NCI-H1105 treated with DMSO at 0.1 percent for 48 hours (cell line): ENCODE data around the gene SLC22A4.

Experiments used
- DNase-seq: peaks from one replicate; lab custom pipeline; 2025; lab: John Stamatoyannopoulos, UW

Gene SLC22A4

DNA sequence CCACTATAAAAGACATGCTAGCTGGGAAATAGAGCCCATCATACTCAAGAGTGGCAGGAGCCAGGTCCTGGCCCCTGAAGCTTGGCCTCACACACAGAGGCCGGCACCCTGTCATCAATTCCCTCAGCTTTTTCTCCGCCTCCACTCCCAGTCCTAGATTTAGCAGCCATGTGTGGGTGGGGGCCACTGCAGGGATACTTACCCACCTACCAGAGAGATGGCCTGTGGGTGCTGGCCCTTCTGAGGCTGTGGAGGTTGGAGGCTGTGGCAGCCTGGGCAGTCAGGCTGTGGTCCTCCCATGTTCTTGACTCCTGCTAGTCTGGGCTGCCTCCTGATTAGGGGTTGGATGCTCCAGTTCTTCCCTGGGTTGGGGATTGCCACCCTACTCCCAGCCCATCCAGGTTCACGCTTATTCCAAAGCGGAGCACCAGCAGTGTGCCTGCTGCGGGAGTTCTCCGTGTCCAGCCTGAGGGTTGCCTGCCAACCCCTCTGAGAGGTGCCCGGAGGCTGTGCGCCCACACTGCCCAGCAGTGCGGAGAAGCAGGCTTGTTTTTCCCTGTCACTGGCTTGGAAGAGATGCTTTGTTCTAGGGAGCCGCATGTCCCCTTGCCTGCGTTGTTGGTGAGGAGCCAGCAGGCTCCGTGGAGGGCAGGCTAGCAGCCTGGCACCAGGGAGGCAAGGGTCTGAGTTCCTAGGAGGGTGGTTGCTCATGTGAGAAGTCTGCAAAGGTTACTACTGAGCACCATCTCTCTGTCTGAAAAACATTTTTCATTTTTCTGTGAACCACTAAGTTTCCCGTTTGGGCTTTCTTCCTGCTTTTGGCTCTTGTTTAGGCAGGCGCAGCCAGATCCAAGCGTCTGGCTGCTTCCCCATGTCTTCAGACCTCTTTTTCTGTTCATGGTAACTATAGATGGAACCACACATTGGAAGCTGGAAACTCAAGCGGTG, 82.8 kb downstream of the SLC22A4 start:
- no peak for DNase-seq

DNA sequence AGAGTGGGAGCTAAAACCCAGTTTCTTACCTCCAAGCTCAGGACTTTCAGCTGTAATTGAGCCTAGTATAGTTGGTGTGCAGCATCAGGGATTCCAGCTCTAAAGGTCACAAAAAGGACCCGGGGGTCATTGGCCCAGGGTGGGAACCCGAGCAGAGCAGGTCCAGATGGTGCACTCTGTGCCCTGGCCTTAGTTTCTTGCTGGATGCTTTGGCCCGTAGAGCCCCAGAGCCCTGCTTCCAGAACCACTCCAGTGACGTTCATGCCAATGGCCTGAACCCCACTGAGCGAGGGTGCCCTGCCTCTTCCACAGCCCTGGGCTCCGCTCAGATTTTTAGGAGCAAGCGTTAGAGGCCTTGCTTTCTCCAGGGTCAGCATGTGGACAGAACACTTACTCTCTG, 83.5 kb downstream of the SLC22A4 start:
- no peak for DNase-seq

DNA sequence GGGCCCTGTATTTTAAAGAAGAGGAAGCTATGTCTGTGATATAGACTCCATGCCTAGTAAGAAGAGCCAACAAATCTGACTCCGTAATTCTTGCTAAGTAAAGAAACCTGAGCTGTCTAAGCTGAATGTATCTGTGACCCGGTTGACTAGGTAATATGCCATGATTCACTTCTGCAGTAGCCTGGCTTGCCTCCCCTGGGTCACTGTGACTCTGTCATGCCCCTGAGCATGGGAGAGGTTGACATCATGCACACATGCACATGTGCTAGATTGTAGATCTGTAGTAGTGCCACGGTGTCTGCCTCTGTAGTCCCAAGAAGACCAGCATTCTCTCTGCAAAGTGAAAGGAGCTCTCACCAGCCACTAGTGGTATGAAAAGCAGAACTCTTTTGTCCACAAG, 84.4 kb downstream of the SLC22A4 start:
- DNase-seq = no peak

DNA sequence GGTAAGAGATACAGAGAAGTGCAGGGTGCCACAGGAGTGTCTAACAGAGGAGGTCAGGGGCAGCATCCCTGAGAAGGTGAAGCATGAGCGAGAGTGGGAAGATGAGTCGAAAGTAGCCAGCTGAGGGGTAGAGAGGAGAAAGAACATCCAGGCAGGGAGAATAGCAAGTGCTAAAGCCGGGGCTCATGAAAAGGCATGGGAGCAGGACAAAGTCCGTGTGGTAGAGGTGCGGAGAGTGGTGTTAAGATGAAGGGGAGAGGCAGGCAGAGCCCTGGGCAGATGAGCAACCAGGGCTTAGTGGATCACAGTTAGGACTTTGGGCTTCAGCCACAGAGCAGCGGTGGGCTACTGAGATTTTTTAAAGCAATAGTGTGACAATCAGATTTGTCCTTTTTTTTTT, 85.9 kb downstream of the SLC22A4 start:
- no peak for DNase-seq

DNA sequence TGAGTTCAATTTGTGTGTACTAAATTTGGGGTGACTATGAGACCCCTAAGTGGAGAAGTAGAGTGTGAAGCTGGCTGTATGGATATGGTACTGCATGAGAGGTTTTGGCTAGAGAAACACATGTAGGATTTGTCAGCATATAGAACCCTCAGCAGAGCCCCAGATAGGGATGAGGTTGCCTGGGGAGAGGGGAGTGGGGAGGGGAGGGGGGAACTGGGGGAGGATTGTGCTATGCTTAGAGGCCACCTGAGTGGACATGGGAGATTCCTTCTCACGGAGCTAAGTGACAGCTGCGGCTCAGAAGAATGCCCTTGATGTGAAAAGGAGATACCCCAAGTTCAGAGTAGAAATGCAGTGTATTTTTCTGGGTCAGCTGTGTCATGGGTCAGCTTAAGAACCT, 86.5 kb downstream of the SLC22A4 start:
- no peak for DNase-seq

DNA sequence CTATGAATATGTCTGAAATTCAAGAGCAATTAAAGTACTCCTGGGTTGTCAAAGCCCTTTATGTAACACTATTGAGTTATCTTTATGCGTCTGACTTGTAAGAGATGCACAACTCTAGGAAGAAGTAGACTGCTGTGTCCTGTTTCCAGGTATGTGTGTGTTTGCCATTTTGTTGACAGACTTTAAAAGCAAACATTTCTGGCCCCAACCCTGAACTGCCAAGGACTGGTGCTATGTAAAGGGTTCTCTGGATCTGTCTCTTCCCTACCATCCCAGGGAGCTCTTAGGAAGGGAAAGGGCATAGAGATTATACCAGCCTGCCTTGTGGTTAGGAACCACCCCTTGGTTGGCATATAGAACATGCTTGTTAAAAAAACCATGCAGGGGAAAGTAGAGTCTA, 87.4 kb downstream of the SLC22A4 start:
- DNase-seq = no peak

DNA sequence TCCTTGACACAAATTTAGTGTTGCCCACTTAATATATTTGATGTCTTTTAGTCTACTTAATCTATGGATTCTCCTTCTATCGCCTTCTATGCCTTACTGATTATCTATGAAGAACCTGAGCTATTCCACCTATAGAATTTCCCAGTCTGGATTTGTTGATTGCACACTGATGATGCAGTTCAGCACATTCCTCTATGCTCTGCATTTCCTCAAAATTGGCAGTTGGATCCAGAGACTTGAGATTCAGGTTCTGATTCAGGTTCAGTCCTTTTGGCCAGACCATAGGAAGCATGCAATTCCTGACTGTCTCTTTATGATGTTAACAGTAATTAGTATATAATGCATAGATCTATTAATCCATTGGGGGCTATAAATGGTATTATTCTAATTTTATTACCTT, 89.1 kb downstream of the SLC22A4 start:
- DNase-seq = no peak

DNA sequence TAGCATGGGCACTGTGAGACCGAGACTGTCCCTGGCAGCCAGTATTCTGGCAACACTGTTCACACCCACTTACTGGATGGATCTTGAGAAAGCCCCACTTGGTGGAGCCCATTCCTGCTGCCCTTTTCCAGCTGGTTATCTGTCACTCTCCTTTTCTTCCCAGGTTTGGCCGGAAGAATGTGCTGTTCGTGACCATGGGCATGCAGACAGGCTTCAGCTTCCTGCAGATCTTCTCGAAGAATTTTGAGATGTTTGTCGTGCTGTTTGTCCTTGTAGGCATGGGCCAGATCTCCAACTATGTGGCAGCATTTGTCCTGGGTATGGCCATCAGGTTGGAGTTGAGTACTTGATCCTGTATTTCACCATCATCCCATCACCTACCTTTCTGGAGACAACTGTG, 89.8 kb downstream of the SLC22A4 start:
- no peak for DNase-seq

DNA sequence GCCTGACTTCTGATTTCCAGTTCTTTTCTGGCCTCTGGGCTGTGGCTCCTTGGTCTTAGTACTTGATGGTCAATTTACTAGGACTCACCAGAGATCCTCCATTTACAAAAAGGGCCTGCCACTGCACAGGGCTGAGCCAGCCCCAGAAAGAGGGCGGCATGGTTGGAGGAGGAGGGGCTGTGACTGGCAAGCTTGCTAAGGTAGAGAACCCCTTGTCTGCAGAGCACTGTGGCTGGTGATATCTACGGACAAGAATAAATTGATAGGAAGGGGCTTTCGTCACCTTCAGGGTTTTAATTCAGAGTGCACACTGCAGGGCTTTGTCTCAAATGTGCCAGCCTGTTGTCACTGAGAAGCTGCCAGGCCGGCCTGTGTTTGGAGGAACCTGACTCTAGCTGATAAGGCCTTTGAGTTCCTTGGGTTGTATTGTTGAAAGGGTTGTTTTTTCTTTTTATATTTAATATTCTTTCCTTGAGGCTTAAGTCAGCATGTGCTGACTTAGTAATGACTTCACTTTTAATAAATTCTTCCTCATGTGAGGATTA, 90.4 kb downstream of the SLC22A4 start:
- no peak for DNase-seq

DNA sequence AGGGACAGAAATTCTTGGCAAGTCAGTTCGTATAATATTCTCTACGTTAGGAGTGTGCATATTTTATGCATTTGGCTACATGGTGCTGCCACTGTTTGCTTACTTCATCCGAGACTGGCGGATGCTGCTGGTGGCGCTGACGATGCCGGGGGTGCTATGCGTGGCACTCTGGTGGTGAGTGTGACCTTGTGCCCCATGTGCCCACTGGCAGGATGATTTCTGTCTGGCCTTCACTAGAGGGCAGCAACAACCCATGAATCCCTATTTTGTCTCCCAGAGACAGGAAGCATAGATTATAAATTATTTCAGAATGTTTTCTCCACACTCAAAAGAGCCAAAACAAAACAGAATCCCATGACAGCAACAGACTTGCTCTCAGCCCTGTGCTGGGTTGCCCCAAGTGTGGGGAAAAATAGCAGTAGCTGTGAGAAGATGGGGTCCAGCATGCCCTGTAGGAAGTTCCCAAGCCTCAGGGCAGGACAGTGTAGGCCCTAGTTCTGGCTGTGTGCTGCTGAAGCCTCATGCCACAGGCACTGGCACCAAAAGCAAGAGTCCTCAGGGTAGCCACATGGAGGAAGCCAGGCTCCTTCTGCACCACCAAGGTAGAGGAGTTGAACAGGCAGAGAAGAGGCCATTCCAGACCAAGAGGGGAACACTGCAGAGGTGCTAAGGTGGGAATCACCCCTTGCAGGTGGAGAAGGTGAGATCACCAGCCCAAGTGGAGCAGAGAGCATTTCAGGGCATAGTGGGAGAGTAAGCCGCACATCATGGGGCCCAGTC, 91.3 kb downstream of the SLC22A4 start:
- DNase-seq = peak; percentile 60

DNA sequence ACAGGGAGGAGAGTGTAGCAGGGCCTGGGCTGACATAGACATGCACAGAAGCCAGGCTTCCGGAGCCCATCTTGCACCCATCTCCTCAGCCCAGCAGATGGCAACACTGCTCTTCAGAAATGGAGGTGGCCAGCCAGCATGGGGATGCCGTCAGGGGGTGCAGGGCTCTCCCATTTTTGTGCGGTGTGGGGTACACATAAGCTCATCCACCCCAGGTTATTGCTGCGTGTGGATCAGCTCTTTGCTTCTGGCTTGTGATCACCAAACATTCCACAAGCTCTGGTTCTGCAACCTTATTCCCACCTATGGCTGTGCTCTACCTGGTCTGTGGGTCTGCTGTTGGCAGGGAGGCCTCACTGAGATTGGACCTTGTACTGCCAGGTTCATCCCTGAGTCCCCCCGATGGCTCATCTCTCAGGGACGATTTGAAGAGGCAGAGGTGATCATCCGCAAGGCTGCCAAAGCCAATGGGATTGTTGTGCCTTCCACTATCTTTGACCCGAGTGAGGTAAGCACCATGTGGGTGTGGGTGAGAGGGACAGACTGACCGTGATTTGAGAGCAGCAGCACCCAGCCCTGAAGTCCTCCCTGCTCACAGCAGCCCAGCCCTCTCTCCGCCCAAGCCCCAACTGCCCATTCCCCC, 92.6 kb downstream of the SLC22A4 start:
- peak; percentile 24 for DNase-seq

DNA sequence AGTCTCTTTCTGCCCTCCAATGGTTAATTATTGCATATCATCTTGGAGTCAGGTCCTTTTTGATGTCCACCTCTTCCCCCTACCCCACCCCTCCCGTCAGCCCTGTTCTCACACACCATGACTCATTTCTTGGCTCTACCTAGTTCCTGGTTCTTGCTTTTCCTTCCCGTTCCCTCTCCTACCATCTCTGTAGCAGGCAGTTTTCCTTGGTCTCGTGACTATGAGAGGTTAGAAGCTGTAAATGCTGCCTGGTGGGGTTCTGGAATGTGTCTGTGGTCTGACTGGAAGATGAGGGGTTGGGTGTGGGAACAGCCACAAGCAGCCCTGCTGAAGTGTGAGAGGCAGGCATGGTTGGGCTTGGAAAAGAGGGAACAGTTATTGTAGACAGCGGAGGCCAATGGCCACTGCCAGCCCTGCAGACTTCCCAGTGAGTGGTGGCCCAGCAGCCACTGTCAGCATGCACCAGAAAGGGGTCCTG, 93.5 kb downstream of the SLC22A4 start:
- no peak for DNase-seq

DNA sequence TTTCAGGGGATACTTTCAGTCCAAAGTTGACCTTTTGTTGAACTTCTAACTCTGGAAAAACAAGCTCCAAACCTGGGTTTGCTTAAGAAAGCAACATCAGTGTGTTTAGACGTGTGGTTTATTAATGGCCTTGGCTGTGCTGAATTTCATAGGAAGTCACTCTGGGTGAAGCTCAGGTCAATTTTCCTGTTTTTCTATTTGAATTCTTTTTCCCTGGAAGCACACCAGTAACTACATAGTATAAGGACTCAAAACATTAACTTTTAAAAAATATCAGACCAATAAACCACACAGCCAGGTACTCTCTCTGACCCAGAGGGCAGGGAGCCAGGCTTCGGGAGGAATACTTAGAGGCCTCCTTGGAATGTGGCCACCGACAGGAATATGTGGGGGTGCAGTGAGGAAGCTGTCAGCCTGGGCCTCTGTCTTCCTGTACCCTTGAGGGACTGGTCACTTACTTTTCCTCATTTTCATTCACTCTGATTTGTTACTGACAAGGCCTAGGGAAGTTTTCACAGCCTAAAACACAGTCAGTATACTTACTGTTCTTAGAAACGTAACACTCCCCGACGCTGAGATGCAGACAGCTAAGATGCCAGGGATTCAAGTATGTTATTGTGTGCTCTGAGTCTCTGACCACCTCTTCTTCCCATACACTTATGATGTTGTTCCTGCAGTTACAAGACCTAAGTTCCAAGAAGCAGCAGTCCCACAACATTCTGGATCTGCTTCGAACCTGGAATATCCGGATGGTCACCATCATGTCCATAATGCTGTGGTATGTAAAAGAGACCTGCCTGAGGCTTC, 94.3 kb downstream of the SLC22A4 start:
- DNase-seq = no peak

DNA sequence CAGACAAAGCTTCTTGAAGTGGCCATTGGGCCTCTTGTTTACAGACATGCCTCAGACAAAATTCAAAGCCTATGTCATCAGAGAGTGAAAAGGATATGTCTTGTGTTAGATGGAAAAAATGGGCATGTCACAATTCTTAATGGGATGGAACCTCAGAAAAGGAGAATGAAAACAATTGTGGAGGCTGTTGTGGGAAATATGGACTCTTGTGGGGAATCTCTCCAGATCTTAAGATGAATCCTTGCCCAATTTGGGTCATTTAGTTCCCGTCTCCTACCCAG, 94.8 kb downstream of the SLC22A4 start:
- no peak for DNase-seq

DNA sequence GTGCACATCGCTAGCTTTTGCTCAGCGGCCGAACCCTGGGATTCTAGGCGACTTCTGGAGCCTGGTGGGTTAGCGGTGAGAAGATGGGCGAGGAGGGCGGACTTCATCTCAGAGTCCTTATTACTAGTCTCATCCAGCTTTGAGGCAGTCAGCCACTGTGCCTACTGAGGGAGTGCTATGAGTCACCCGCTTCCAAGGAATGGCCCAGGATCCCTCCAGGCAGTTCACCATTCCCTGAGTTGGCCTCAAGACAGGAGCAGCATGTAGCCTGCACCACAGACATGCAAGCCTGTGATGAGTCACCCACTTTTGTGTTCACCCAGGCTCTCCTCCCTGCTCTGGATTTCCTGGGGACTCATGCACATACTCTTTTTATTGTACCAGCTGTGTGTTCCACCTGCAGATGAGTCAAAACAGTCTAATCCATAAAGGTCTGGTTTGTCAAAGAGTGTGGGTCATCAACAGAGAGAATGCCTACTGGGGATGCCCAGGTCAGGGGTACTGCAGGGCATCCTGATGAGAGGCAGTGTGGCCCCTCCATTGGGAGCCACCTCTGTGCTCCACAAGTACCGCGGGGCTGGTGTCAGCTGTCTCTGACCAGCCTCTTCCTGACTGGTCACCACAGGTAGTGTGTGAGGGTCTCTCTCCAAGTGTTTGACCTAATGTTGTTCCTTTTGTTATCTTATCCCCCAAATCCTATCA, 95.5 kb downstream of the SLC22A4 start:
- no peak for DNase-seq

DNA sequence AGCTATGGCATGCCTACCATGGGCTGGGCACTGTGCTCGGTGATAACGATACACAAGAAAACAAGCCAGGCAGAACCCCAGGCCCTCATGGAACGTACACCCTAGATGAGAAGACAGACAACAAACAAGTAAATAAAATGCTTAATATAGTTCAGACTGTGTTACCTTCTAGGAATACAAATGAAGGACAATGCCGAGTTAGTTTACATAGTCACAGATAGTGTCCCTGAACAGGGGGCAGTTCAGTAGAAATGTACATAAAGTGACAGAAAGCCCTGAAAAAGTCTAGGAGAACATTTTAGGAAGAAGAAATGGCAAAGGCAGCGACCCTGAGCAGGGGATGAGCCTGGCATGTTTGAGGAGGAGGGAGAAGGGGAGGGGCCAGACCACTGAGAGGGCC, 97.1 kb downstream of the SLC22A4 start:
- no peak for DNase-seq

DNA sequence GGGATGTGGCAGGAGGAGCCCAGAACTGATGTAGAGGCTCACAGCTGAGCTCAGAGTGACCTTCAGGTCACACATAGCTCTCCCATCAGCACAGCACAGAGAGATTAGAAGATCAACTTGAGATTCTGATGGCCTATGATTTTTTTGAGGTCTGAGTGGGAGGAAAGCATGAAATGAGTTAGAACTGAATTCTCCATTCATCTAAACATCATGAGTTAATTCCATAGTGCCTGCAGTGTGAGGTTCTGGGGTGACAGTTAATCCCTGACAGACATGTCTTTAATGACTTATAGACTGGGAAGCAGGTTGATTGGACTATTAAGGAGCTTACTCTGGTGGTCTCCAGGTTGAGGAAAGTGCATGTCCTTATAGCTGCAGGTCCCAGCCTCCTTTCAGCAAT, 97.7 kb downstream of the SLC22A4 start:
- DNase-seq = no peak

DNA sequence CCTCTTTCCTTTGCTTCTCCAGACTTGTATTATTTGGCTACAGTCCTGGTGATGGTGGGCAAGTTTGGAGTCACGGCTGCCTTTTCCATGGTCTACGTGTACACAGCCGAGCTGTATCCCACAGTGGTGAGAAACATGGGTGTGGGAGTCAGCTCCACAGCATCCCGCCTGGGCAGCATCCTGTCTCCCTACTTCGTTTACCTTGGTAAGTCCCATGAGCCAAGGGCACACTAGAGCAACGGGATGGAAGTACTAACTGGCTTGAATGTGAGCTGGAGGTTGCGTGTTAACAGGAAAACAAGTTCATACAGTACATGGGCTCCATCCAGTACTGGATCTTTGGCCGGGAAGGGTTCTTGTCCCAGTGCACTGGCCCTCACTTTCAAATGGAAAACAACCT, 98.2 kb downstream of the SLC22A4 start:
- DNase-seq = no peak

DNA sequence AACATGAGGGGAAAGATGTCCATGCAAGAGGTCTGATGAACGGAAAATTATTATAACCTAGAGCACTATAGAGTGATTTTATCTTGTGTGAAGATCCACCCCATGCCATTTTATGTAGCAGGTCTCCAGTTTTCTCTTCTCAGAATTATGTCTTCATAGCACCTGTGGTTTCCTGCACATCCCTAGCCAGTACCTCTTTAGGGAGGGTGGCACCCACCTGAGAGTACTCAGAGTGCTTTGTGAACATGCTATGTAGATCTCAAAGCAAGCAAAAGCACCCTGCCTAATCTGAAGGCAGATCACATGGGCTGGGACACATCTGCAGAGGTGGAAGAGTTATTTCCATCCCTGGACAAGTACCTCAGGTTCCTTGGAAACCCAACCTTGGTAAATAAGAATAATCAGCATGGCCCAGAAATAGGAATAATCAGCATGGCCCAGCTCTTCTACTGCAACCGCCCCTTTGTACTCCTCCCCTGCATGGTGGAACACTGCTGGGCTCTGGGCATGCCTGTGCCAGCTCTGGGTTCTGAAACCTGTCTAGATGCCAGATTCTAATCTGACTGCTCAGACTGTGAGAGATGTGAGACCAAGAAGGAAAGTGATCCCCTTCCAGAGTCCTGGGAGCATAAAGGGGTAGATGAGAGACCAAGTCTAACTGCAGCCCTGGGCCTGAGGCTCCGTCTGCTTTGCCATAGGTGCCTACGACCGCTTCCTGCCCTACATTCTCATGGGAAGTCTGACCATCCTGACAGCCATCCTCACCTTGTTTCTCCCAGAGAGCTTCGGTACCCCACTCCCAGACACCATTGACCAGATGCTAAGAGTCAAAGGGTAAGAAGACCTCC, 99.0 kb downstream of the SLC22A4 start:
- no peak for DNase-seq
